Keratinocyte (primary cell): ENCODE data around the gene NDP. TPM values are rescaled to one million over a fixed set of nuclear protein-coding genes. Genes with fewer than 3 reads are reported as not detected.

Experiments
- DNase-seq: peaks from one replicate; pipeline ENCODE4 v3.0.0-alpha.2; 2011; ENCODE audit warnings: low read depth, missing footprints, low spot score
- FAIRE-seq: peaks from 2 replicates; lab custom pipeline; 2011; peaks lifted over from hg19 to GRCh38; lab: Jason Lieb, UNC
- H2AFZ ChIP-seq: 2 replicates; pipeline ENCODE4 v1.6.0; 2012; ENCODE audit warnings: low read length, control low read depth, inconsistent platforms; ENCODE audit not compliant: control insufficient read depth
- H3K27ac ChIP-seq: 2 replicates; pipeline ENCODE4 v1.5.1; 2011; ENCODE audit warnings: low read length; ENCODE audit not compliant: control insufficient read depth, insufficient read depth
- H3K27me3 ChIP-seq: 3 replicates; pipeline ENCODE4 v1.6.0; 2011; ENCODE audit warnings: low read length; ENCODE audit not compliant: control insufficient read depth, insufficient read depth; ENCODE audit errors: extremely low read depth
- H3K36me3 ChIP-seq, 2 experiments: 2 replicates in 1 of 2; 3 replicates in 1 of 2; pipeline ENCODE4 v1.5.1; 2011; ENCODE audit warnings: low read length in 2 of 2, mild to moderate bottlenecking in 1 of 2; ENCODE audit not compliant: control insufficient read depth in 2 of 2, insufficient read depth in 2 of 2; ENCODE audit errors: extremely low read depth in 1 of 2
- H3K4me1 ChIP-seq: 3 replicates; pipeline ENCODE4 v1.5.1; 2011; ENCODE audit warnings: low read length; ENCODE audit not compliant: control insufficient read depth, insufficient read depth; ENCODE audit errors: extremely low read depth
- H3K4me2 ChIP-seq: 3 replicates; pipeline ENCODE4 v1.6.0; 2011; ENCODE audit warnings: low read depth, low read length; ENCODE audit not compliant: control insufficient read depth, insufficient read depth; ENCODE audit errors: extremely low read depth
- H3K4me3 ChIP-seq, 3 experiments: fragments of 200-600 bp in 1 of 3; sonication (generic) in 1 of 3; 2 replicates in 2 of 3; 3 replicates in 1 of 3; pipeline ENCODE4 v1.5.1; 2011 to 2016; ENCODE audit warnings: low read length in 3 of 3, mild to moderate bottlenecking in 3 of 3, control low read depth in 2 of 3, inconsistent platforms in 1 of 3, low read depth in 1 of 3, mixed read lengths in 1 of 3, mixed run types in 1 of 3, moderate library complexity in 1 of 3; ENCODE audit not compliant: control insufficient read depth in 2 of 3, insufficient read depth in 2 of 3; ENCODE audit errors: extremely low read depth in 1 of 3
- H3K79me2 ChIP-seq: 2 replicates; pipeline ENCODE4 v1.6.0; 2012; ENCODE audit warnings: low read length; ENCODE audit not compliant: control insufficient read depth, insufficient read depth
- H3K9ac ChIP-seq: 3 replicates; pipeline ENCODE4 v1.6.0; 2011; ENCODE audit warnings: low read length; ENCODE audit not compliant: control insufficient read depth, insufficient read depth; ENCODE audit errors: extremely low read depth
- H3K9me1 ChIP-seq: 3 replicates; pipeline ENCODE4 v1.6.0; 2011; ENCODE audit warnings: low read length; ENCODE audit not compliant: control insufficient read depth, insufficient read depth; ENCODE audit errors: extremely low read depth
- H3K9me3 ChIP-seq: 2 replicates; pipeline ENCODE4 v1.5.1; 2012; ENCODE audit warnings: low read depth, low read length; ENCODE audit not compliant: control insufficient read depth
- H4K20me1 ChIP-seq: 3 replicates; pipeline ENCODE4 v1.6.0; 2011; ENCODE audit warnings: low read length; ENCODE audit not compliant: control insufficient read depth, insufficient read depth; ENCODE audit errors: extremely low read depth
- CTCF ChIP-seq, 3 experiments: IDR thresholded peaks in 1 of 3; conservative IDR thresholded peaks in 1 of 3; optimal IDR thresholded peaks in 1 of 3; 2 replicates in 2 of 3; 3 replicates in 1 of 3; pipeline versions ENCODE3 to v1.5.1; 2011; ENCODE audit warnings: low read length in 3 of 3, mild to moderate bottlenecking in 3 of 3, moderate library complexity in 2 of 3, control low read depth in 1 of 3, inconsistent platforms in 1 of 3; ENCODE audit not compliant: insufficient read depth in 2 of 3; ENCODE audit errors: extremely low read depth in 1 of 3
- EZH2 ChIP-seq: IDR thresholded peaks from one replicate; pipeline ENCODE4 v1.6.1; 2012; ENCODE audit warnings: inconsistent platforms, mild to moderate bottlenecking, low read length, moderate library complexity
- dilution Hi-C: fragments of 300-500 bp; cut with MboI; formaldehyde crosslinking; loops from one replicate; pipeline ENCODE4 v1.7.0; 2020; ENCODE audit warnings: low sequenced_read_pairs; ENCODE audit not compliant: extremely low pct_ligation_motif_present
- polyA plus RNA-seq, 5 experiments: library from polyadenylated mRNA; depleted of rRNA in 3 of 5; stranded (reverse) in 3 of 5; stranded (forward) in 1 of 5; unstranded in 1 of 5; fragments of >200 nt; gene quantifications; 1 replicate in 1 of 5; 2 replicates in 3 of 5; 3 replicates in 1 of 5; pipeline versions ENCODE4 v1.2.1 to v1.2.3, GENCODE V29; 2011 to 2012; ENCODE audit warnings: missing spikeins in 2 of 5, low read depth in 1 of 5, low replicate concordance in 1 of 5

Gene NDP
- polyA plus RNA-seq, 1 donor (not counting 4 experiments of a cell fraction or from before 2014, with no cell fraction given): not detected

- no peak overlapping the region for H3K9ac ChIP-seq
- dilution Hi-C loops: no loop called here
- H3K27me3 ChIP-seq: peaks cover 4% of the 10 kb centered on the region
- H4K20me1 ChIP-seq: no peaks in the 10 kb centered on the region
- FAIRE-seq: no peak
- H3K9me1 ChIP-seq: no peaks in the 10 kb centered on the region
- no peak overlapping the region for H3K4me2 ChIP-seq
- peaks cover 12% of the 10 kb centered on the region for H3K4me1 ChIP-seq
- TF ChIP-seq EZH2 (no peak), CTCF (optimal IDR thresholded peaks at IDR 0.05 in 1 of 3, IDR thresholded peaks at IDR 0.05 in 1 of 3, conservative IDR thresholded peaks at IDR 0.05 in 1 of 3; ENCODE audit: extremely low read depth in 1 of 3, insufficient read depth in 2 of 3, low read length in 3 of 3) (no peak)
- H3K79me2 ChIP-seq: no peaks in the 10 kb centered on the region
- H3K9me3 ChIP-seq: no peaks in the 10 kb centered on the region
- H2AFZ ChIP-seq: no peak overlapping the region
- no peak for DNase-seq
- no peak overlapping the region for H3K4me3 ChIP-seq
- no peaks in the 10 kb centered on the region for H3K36me3 ChIP-seq
- H3K27ac ChIP-seq: no peak overlapping the region
Observed at GRCh38 chrX:43968359-43968781, 4.8 kb downstream of the NDP start.

DNA sequence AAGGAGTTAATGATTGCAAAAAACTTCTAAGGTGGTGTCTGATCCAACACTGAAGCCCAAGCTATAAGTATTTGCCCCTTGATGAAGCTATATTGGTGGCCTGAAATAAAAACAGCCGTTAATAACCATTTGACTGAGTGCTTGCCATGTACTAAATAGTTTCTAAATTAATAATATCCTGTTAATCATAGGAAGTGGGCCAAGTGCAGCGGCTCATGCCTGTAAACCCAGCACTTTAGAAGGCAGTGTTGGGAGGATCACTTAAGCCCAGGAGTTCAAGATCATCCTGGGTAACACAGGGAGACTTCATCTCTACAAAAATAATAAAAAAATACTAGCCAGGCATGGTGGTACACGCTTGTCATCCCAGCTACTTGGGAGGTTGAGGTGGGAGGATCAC is 8.3 kb downstream of the NDP start:
- H3K9ac ChIP-seq: no peak overlapping the region
- peaks cover 3% of the 10 kb centered on the region for H3K27me3 ChIP-seq
- DNase-seq (no peak), FAIRE-seq (no peak)
- dilution Hi-C loops: no loop called here
- H2AFZ ChIP-seq: no peak overlapping the region
- H4K20me1 ChIP-seq: no peaks in the 10 kb centered on the region
- no peaks in the 10 kb centered on the region for H3K9me3 ChIP-seq
- no peak for TF ChIP-seq CTCF (optimal IDR thresholded peaks at IDR 0.05 in 1 of 3, IDR thresholded peaks at IDR 0.05 in 1 of 3, conservative IDR thresholded peaks at IDR 0.05 in 1 of 3; ENCODE audit: extremely low read depth in 1 of 3, insufficient read depth in 2 of 3, low read length in 3 of 3)
- no peaks in the 10 kb centered on the region for H3K36me3 ChIP-seq
- H3K79me2 ChIP-seq: no peaks in the 10 kb centered on the region
- H3K4me3 ChIP-seq: no peak overlapping the region
- H3K9me1 ChIP-seq: no peaks in the 10 kb centered on the region
- H3K4me2 ChIP-seq: no peak overlapping the region
- no peak overlapping the region for H3K27ac ChIP-seq
- peaks cover 7% of the 10 kb centered on the region for H3K4me1 ChIP-seq
